ENCODE data around the gene LTBP3.

LTBP3 gene

GRCh38 chr11:65559951-65560537 is 1.9 kb upstream of the LTBP3 start:
- ChIA-PET CTCF (interaction anchor here (0.9 to 2.2 kb wide), 7 partner anchors 8 to 220 kb away, joined by 3 to 12 read pairs (median 6); partner anchors contain the start of genes AP5B1, FAM89B and ZNRD2), POLR2A (interaction anchor here (0.9 to 3.7 kb wide), 12 partner anchors 10 to 298 kb away, joined by 3 to 47 read pairs (median 4); partner anchors contain the start of genes DPF2, FAM89B, MALAT1 and NEAT1)
- no peak for DNase-seq (ENCODE audit: extremely low spot score)
- TF ChIP-seq LEF1 (IDR thresholded peaks at IDR 0.05; ENCODE audit: borderline replicate concordance) (no peak), FOXM1 (IDR thresholded peaks at IDR 0.05; ENCODE audit: borderline replicate concordance) (no peak), HDGF (IDR thresholded peaks at IDR 0.05; ENCODE audit: borderline replicate concordance) (no peak), PKNOX1 (IDR thresholded peaks at IDR 0.05) (no peak), CTBP1 (IDR thresholded peaks at IDR 0.05; ENCODE audit: borderline replicate concordance) (no peak), ARNT (IDR thresholded peaks at IDR 0.05) (no peak), FOXK2 (IDR thresholded peaks at IDR 0.05) (no peak), TARDBP (IDR thresholded peaks at IDR 0.05) (no peak), FOXA1 (IDR thresholded peaks at IDR 0.05) (no peak), ZNF384 (IDR thresholded peaks at IDR 0.05) (no peak)

GRCh38 chr11:65559535-65559934 is 1.4 kb upstream of the LTBP3 start:
- ChIA-PET POLR2A (interaction anchor here (0.9 to 3.7 kb wide), 9 partner anchors 10 to 329 kb away, joined by 3 to 47 read pairs (median 4); partner anchors contain the start of genes FIBP, MALAT1, NEAT1 and POLA2), CTCF (interaction anchor here (1.7 to 2.2 kb wide), 3 partner anchors 11 to 18 kb away, joined by 6 to 11 read pairs (median 7); partner anchors contain the start of genes FAM89B and ZNRD2)
- DNase-seq (ENCODE audit: extremely low spot score), result no peak
- TF ChIP-seq BHLHE40 (IDR thresholded peaks at IDR 0.05; ENCODE audit: borderline replicate concordance) (no peak), ARNT (IDR thresholded peaks at IDR 0.05) (no peak)

- no peak for DNase-seq (ENCODE audit: extremely low spot score)
- ChIA-PET POLR2A (interaction anchor here (0.7 to 3.7 kb wide), 11 partner anchors 10 to 330 kb away, joined by 3 to 47 read pairs (median 4); partner anchors contain the start of genes EHBP1L1, FAM89B, FIBP and MALAT1), CTCF (interaction anchor here (1.7 to 2.2 kb wide), 3 partner anchors 11 to 18 kb away, joined by 6 to 11 read pairs (median 7); partner anchors contain the start of genes FAM89B and ZNRD2)
- TF ChIP-seq BHLHE40 (IDR thresholded peaks at IDR 0.05; ENCODE audit: borderline replicate concordance), result no peak
- no peak for TF ChIP-seq L3MBTL2 (conservative IDR thresholded peaks at IDR 0.05)
- TF ChIP-seq FOXK2 (IDR thresholded peaks at IDR 0.05), result no peak
- no peak for TF ChIP-seq PKNOX1 (IDR thresholded peaks at IDR 0.05)
- TF ChIP-seq ZNF384 (IDR thresholded peaks at IDR 0.05), result no peak
- no peak for TF ChIP-seq LEF1 (IDR thresholded peaks at IDR 0.05; ENCODE audit: borderline replicate concordance)
These were observed 861 bp upstream of the LTBP3 start for GRCh38 chr11:65558930-65559509.

GRCh38 chr11:65557280-65558001 is 718 bp downstream of the LTBP3 start:
- ChIA-PET POLR2A (interaction anchor here (0.9 to 1.4 kb wide), 4 partner anchors 13 to 135 kb away, joined by 3 to 8 read pairs (median 4); partner anchors contain the start of genes NEAT1, SCYL1 and ZNRD2), CTCF (interaction anchor here (0.9 kb wide), 1 partner anchor 37 kb away, joined by 5 read pairs; no protein-coding TSS in a partner anchor)
- no peak for TF ChIP-seq FOXK2 (IDR thresholded peaks at IDR 0.05)
- 0 out of 2 replicates have a peak, but pooled peaks have one; percentile 25 for TF ChIP-seq L3MBTL2 (conservative IDR thresholded peaks at IDR 0.05)
- DNase-seq (ENCODE audit: extremely low spot score), result no peak

GRCh38 chr11:65556470-65557279 is 1.5 kb downstream of the LTBP3 start:
- POLR2A ChIA-PET, result interaction anchor here (0.9 to 1.4 kb wide), 4 partner anchors 14 to 134 kb away, joined by 3 to 8 read pairs (median 4); partner anchors contain the start of genes NEAT1, SCYL1 and ZNRD2
- CTCF ChIA-PET, result interaction anchor here (0.6 to 0.9 kb wide), 2 partner anchors 37 to 807 kb away, joined by 4 to 5 read pairs; no protein-coding TSS in a partner anchor
- no peak for DNase-seq (ENCODE audit: extremely low spot score)
- TF ChIP-seq LEF1 (IDR thresholded peaks at IDR 0.05; ENCODE audit: borderline replicate concordance) (no peak), BHLHE40 (IDR thresholded peaks at IDR 0.05; ENCODE audit: borderline replicate concordance) (no peak), TARDBP (IDR thresholded peaks at IDR 0.05) (no peak), HDGF (IDR thresholded peaks at IDR 0.05; ENCODE audit: borderline replicate concordance) (no peak), SUZ12 (IDR thresholded peaks at IDR 0.05) (no peak), FOXK2 (IDR thresholded peaks at IDR 0.05) (no peak), ZNF384 (IDR thresholded peaks at IDR 0.05) (no peak), PKNOX1 (IDR thresholded peaks at IDR 0.05) (no peak), L3MBTL2 (conservative IDR thresholded peaks at IDR 0.05) (no peak), NFRKB (IDR thresholded peaks at IDR 0.05) (no peak), FOXA1 (IDR thresholded peaks at IDR 0.05) (no peak), SP1 (IDR thresholded peaks at IDR 0.05) (no peak), ELF4 (IDR thresholded peaks at IDR 0.05) (no peak), ARNT (IDR thresholded peaks at IDR 0.05) (no peak), CTBP1 (IDR thresholded peaks at IDR 0.05; ENCODE audit: borderline replicate concordance) (no peak), FOXM1 (IDR thresholded peaks at IDR 0.05; ENCODE audit: borderline replicate concordance) (no peak)

Measured in HEK293T (cell line).